ENCODE measurements around the gene BTBD9. TPM values are rescaled to one million over a fixed set of nuclear protein-coding genes. Genes with fewer than 3 reads are reported as not detected.
"Not testable (repeated sequence)": the region's sequence is repeated elsewhere in the genome, so short reads cannot be mapped to it uniquely, and the experiment has no call there.

The BTBD9 gene
- total RNA-seq, 4 donors from 2014 or later = 10.8 to 26.3 (median 15.3) TPM

GRCh38 chr6:38638941-38639497 is 710 bp downstream of the BTBD9 start:
- no peak for TF ChIP-seq CTCF (IDR thresholded peaks at IDR 0.05)
- ATAC-seq (ENCODE audit: low FRiP score) = peak; percentile 84
- peak; percentile 39 for DNase-seq (ENCODE audit: low spot score)

- no peak for TF ChIP-seq CTCF (IDR thresholded peaks at IDR 0.05)
- ATAC-seq (ENCODE audit: low FRiP score) (no peak), DNase-seq (ENCODE audit: low spot score) (no peak)
Observed at GRCh38 chr6:38637756-38638155, 2.0 kb downstream of the BTBD9 start.

GRCh38 chr6:38636027-38636426 is 3.7 kb downstream of the BTBD9 start:
- no peak for TF ChIP-seq CTCF (IDR thresholded peaks at IDR 0.05)
- ATAC-seq (ENCODE audit: low FRiP score) = no peak

GRCh38 chr6:38634518-38634917 is 5.2 kb downstream of the BTBD9 start:
- no peak for DNase-seq (ENCODE audit: low spot score)
- TF ChIP-seq CTCF (IDR thresholded peaks at IDR 0.05) = no peak
- no peak for ATAC-seq (ENCODE audit: low FRiP score)

More at GRCh38 chr6:38636027-38636426, 3.7 kb downstream of the BTBD9 start:
- no peak for DNase-seq (ENCODE audit: low spot score)

- no peak for ATAC-seq (ENCODE audit: low FRiP score)
- no peak for TF ChIP-seq CTCF (IDR thresholded peaks at IDR 0.05)
- DNase-seq (ENCODE audit: low spot score) = no peak
Observed at GRCh38 chr6:38632490-38632889, 7.2 kb downstream of the BTBD9 start.

- no peak for DNase-seq (ENCODE audit: low spot score)
- no peak for ATAC-seq (ENCODE audit: low FRiP score)
- no peak for TF ChIP-seq CTCF (IDR thresholded peaks at IDR 0.05)
Observed at GRCh38 chr6:38631186-38631783, 8.4 kb downstream of the BTBD9 start.

GRCh38 chr6:38625217-38625616 is 14.5 kb downstream of the BTBD9 start:
- no peak for TF ChIP-seq CTCF (IDR thresholded peaks at IDR 0.05)
- ATAC-seq (ENCODE audit: low FRiP score) (no peak), DNase-seq (ENCODE audit: low spot score) (no peak)

- not testable (repeated sequence) for ATAC-seq (ENCODE audit: low FRiP score); DNase-seq (ENCODE audit: low spot score)
Observed at GRCh38 chr6:38619342-38619741, 20.4 kb downstream of the BTBD9 start.

- ATAC-seq (ENCODE audit: low FRiP score) = not testable (repeated sequence)
Observed at GRCh38 chr6:38618301-38618700, 21.4 kb downstream of the BTBD9 start.

More at GRCh38 chr6:38618301-38618700, 21.4 kb downstream of the BTBD9 start:
- DNase-seq (ENCODE audit: low spot score) = not testable (repeated sequence)
